Heart left ventricle (tissue), 16 donors: Measurements from ENCODE around the gene ISG20L2. TPM values are rescaled to one million over a fixed set of nuclear protein-coding genes. Genes with fewer than 3 reads are reported as not detected.

ENCODE experiments used
- ATAC-seq, 4 donors: fragments of 200-7000 bp; cut with Tn5 transposase; one replicate each; pipeline ENCODE4 v1.9.1; 2020 to 2022; ENCODE audit warnings: moderate library complexity in 4 of 4, mild to moderate bottlenecking in 3 of 4, moderate number of reproducible peaks in 1 of 4
- DNase-seq, 5 donors: peaks; one replicate each; pipeline ENCODE4 v3.0.0-alpha.2; 2020
- H3K27ac ChIP-seq, 12 donors: fragments of 200-600 bp; sonication (generic) in 4 of 12; one replicate each; pipeline versions ENCODE4 v1.5.0 to v1.8.0; 2016 to 2022; ENCODE audit warnings: mild to moderate bottlenecking in 2 of 12
- H3K27me3 ChIP-seq, 9 donors: fragments of 200-600 bp; sonication (generic) in 2 of 9; one replicate each; pipeline versions ENCODE4 v1.5.1 to v1.8.0; 2016 to 2022; ENCODE audit warnings: mild to moderate bottlenecking in 3 of 9
- H3K36me3 ChIP-seq, 9 donors: fragments of 200-600 bp; sonication (generic) in 2 of 9; one replicate each; pipeline versions ENCODE4 v1.5.0 to v1.8.0; 2018 to 2022; ENCODE audit warnings: mild to moderate bottlenecking in 2 of 9
- H3K4me1 ChIP-seq, 12 donors: fragments of 200-600 bp; sonication (generic) in 4 of 12; one replicate each; pipeline versions ENCODE4 v1.5.0 to v1.8.0; 2016 to 2022; ENCODE audit warnings: mild to moderate bottlenecking in 3 of 12
- H3K4me3 ChIP-seq, 12 donors: fragments of 200-600 bp; sonication (generic) in 4 of 12; one replicate each; pipeline versions ENCODE4 v1.5.0 to v1.8.0; 2017 to 2022; ENCODE audit warnings: mild to moderate bottlenecking in 9 of 12, moderate library complexity in 4 of 12
- H3K9me3 ChIP-seq, 12 donors: fragments of 200-600 bp; sonication (generic) in 4 of 12; one replicate each; pipeline versions ENCODE4 v1.5.0 to v1.8.0; 2016 to 2022; ENCODE audit warnings: mild to moderate bottlenecking in 1 of 12
- POLR2A ChIP-seq, 2 donors: fragments of 450-650 bp; IDR thresholded peaks; one replicate each; pipeline ENCODE4 v1.6.1; 2017; ENCODE audit warnings: antibody characterized with exemption in 2 of 2, mild to moderate bottlenecking in 2 of 2, moderate library complexity in 2 of 2
- WGBS, 4 donors: extraction: QIAGEN DNeasy Blood & Tissue Kit in 2 of 4; methylation state at CpG; one replicate each; pipeline versions ENCODE4 v1.1.5 to v1.1.7; 2013 to 2018; 5-methylcytosine and 5-hydroxymethylcytosine counted together
- intact Hi-C, 10 donors: fragments of 100-400 bp; cut with DNase I; formaldehyde crosslinking; loops; one replicate each; pipeline versions ENCODE4 v1.11.1 to v1.14.2; 2022
- polyA plus RNA-seq, 2 donors: library from polyadenylated mRNA; stranded (reverse); fragments of 200-250 nt; gene quantifications; one replicate each; pipeline ENCODE4 v1.2.3, GENCODE V29; 2013
- total RNA-seq, 9 donors: library from RNA; depleted of rRNA in 2 of 9; stranded (reverse); fragments of >200 nt in 2 of 9; fragmentation: NEBNext Ultra II Directional in 3 of 9; extraction: Animal tissue kit (Norgen Biotek cat#: 25700) in 3 of 9; gene quantifications; one replicate each; pipeline versions ENCODE4 v1.1.0 to v1.2.4, GENCODE V29; 2016 to 2023
- TF ChIP-seq, protein P1 (sequence below), 12 donors: fragments of 200-600 bp; sonication (generic) in 4 of 12; IDR thresholded peaks; one replicate each; pipeline versions ENCODE4 v1.5.0 to v1.8.0; 2018 to 2022; ENCODE audit warnings: antibody characterized with exemption in 12 of 12, mild to moderate bottlenecking in 5 of 12
- donor health status: ischemic (EF 13 %, LVEDD 7.1; RV severe dilation, severe dysfunction).
- donor health status: healthy with polysubstance abuse.
- donor health status: DM: no; HTN: yes; CAD: no.
- donor health status: DM: no; HTN: no; CAD: no.
- donor health status: ischemic (EF 25% LVEDD 6.9; RV normal size, moderate dysfunction).
- donor health status: ischemic (EF 25% LVEDD 5.7; RV mildly dilated, moderate dysfunction).
- donor health status: healthy.
- donor health status: DM: yes; HTN: yes; CAD: no.
- donor health status: ischemic (EF 35%, LVEDD 5.7; RV mildly dilated, moderate dysfunction).
- donor health status: nonischemic (EF 11% LVEDD 7.7; RV severe dilation, severe dysfunction).
- donor health status: DM: yes; HTN: yes; CAD: no.
- donor health status: PGD.
- donor health status: ischemic (EF 29% LVEDD 5.4; RV normal size, mild dysfunction).
- donor health status: nonischemic (EF 23%, LVEDD 6.1; RV moderate dilation, normal function).

Gene ISG20L2
- total and polyA plus RNA-seq, 11 donors = 5.1 to 17.9 (median 12.8) TPM

DNA sequence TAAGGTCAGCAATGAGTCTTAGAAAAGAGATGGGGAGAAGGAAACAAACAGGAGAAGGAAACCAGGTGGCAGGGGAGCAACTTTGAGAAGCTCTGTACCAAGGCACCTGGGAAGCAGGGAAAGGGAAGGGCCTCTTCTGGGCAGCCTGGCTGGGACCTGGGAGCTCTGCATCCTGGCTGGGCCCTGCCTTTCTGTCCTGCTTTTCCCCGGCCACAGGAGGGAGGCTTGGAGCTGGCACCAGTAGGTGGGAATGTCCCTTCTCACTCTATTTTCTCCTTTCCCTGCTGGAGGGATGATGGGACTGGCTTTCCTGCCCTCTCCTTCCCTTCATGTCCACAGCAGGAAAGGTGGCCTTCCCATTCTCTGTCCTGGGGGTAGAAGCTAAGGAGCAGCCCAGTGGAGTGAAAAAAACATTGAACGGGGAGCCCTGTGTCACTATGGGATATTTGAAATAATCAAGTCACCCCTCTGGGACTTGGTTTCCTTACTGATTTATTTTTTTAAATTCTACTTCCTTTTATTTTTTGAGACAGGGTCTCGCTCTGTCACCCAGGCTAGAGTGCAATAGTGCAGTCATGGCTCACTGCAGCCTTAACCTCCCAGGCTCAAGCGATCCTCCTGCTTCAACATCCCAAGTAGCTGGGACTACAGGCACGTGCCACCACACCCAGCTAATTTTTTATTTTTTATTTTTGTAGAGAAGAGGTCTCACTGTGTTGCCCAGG lies 46.2 kb downstream of the ISG20L2 start:
- H3K4me1 ChIP-seq = peaks cover 0 to 11% (median 5%) of the 10 kb centered on the region in 12 donors
- H3K36me3 ChIP-seq = no peaks in the 10 kb centered on the region
- TF ChIP-seq, protein P1, sequence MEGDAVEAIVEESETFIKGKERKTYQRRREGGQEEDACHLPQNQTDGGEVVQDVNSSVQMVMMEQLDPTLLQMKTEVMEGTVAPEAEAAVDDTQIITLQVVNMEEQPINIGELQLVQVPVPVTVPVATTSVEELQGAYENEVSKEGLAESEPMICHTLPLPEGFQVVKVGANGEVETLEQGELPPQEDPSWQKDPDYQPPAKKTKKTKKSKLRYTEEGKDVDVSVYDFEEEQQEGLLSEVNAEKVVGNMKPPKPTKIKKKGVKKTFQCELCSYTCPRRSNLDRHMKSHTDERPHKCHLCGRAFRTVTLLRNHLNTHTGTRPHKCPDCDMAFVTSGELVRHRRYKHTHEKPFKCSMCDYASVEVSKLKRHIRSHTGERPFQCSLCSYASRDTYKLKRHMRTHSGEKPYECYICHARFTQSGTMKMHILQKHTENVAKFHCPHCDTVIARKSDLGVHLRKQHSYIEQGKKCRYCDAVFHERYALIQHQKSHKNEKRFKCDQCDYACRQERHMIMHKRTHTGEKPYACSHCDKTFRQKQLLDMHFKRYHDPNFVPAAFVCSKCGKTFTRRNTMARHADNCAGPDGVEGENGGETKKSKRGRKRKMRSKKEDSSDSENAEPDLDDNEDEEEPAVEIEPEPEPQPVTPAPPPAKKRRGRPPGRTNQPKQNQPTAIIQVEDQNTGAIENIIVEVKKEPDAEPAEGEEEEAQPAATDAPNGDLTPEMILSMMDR (IDR thresholded peaks at IDR 0.05) = no peak
- no peak for TF ChIP-seq POLR2A (IDR thresholded peaks at IDR 0.05)
- no peak overlapping the region for H3K27ac ChIP-seq
- no peaks in the 10 kb centered on the region for H3K9me3 ChIP-seq
- WGBS, 4 donors = 64 to 81% (median 73%) methylated on average over 5 of the region's 5 CpGs
- DNase-seq (no peak), ATAC-seq (no peak)
- H3K27me3 ChIP-seq = peaks cover 0 to 32% (median 4%) of the 10 kb centered on the region in 9 donors
- intact Hi-C loops = loop anchor here in 3 of 10 donors (5.0 to 10.0 kb wide), 3 partner anchors 35 to 212 kb away; partner anchors contain the start of gene PEAR1 (in 1 of the 3)
- H3K4me3 ChIP-seq = no peak overlapping the region

DNA sequence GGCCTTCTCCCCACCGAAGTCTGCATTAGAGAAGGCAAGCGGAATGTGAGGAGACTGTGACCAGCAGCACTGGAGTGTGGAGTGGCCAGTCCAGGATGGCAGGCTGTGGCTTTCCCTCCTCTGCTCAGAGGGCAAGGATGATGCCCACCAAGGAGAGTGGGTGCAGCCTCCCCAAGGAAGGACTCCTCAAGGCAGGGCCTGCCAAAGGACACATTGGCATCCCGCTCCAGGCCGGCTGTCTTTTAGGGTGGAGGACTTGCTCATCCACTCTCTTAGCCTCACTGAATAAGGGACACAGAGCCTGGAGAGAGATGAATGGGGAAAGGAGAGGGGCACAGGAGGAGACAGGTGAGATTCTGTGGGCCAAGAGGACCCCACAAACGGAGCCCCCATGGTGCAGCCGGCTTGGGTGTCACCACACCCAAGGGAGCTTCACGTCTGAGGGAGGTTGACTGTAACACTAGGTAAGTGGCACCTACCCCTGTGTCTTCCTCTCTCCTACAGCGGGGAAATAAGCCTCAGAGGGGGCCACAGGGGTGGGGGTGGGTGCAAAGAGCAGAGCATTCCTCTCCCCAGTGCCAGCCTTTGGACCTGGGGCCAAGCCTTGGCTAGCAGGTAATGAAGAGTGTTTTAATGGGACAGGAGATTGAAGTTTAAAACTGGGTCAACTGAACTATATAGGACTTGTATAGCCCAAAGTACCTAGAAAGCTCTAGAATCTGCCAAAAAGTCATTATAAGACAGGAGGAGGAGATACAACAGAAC lies 47.2 kb downstream of the ISG20L2 start:
- no peak for ATAC-seq

DNA sequence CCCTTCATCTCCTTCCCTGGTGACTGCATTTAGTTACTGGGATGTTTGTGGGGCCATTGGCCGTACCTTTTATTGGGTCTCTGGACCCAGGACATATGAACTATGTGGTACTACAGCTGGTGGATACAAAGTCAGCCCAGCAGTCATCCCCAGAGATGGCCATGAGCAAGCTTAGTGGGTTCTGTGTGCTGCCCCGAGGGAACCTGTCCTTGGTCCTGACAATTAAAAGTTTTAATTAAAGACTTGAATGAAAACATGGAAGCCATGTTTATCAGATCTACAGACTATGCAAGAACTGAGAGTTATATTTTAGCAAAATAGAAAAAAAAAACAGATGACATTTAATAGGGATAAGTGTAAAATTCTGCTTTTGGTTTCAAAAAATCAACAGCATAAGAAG lies 48.5 kb downstream of the ISG20L2 start:
- peaks cover 0 to 29% (median 16%) of the 10 kb centered on the region in 12 donors for H3K4me1 ChIP-seq
- DNase-seq (no peak), ATAC-seq (no peak)
- WGBS, 4 donors = 61 to 76% (median 67%) methylated on average over 2 of the region's 2 CpGs
- H3K27ac ChIP-seq = no peak overlapping the region
- H3K27me3 ChIP-seq = peaks cover 0 to 51% (median 0%) of the 10 kb centered on the region in 9 donors
- H3K9me3 ChIP-seq = no peaks in the 10 kb centered on the region
- H3K4me3 ChIP-seq = no peak overlapping the region
- peaks cover 0 to 1% (median 0%) of the 10 kb centered on the region in 9 donors for H3K36me3 ChIP-seq
- TF ChIP-seq, protein P1 (IDR thresholded peaks at IDR 0.05) = no peak
- TF ChIP-seq POLR2A (IDR thresholded peaks at IDR 0.05) = no peak
- intact Hi-C loops = loop anchor here in 3 of 10 donors (5.0 to 10.0 kb wide), 3 partner anchors 33 to 215 kb away; partner anchors contain the start of gene PEAR1 (in 1 of the 3)

More for the DNA sequence above, 47.2 kb downstream of the ISG20L2 start:
- peaks cover 0 to 42% (median 4%) of the 10 kb centered on the region in 9 donors for H3K27me3 ChIP-seq
- peaks cover 0 to 16% (median 9%) of the 10 kb centered on the region in 12 donors for H3K4me1 ChIP-seq
- no peak overlapping the region for H3K27ac ChIP-seq
- H3K9me3 ChIP-seq = no peaks in the 10 kb centered on the region
- TF ChIP-seq, protein P1 (IDR thresholded peaks at IDR 0.05) = no peak
- no peak for TF ChIP-seq POLR2A (IDR thresholded peaks at IDR 0.05)
- intact Hi-C loops = loop anchor here in 3 of 10 donors (5.0 to 10.0 kb wide), 3 partner anchors 34 to 213 kb away; partner anchors contain the start of gene PEAR1 (in 1 of the 3)
- WGBS, 4 donors = 78 to 88% (median 80%) methylated on average over 8 of the region's 8 CpGs
- H3K4me3 ChIP-seq = no peak overlapping the region
- DNase-seq = peak in 1 of 5 donors; percentile 48
- H3K36me3 ChIP-seq = no peaks in the 10 kb centered on the region
